Left ventricle myocardium inferior (tissue), 1 donor: ENCODE measurements around the gene GGA3. TPM values are rescaled to one million over a fixed set of nuclear protein-coding genes. Genes with fewer than 3 reads are reported as not detected.
A peak's percentile ranks its signal among the peaks of the same experiment; 100 is the strongest.
"Not testable (repeated sequence)": the region's sequence is repeated elsewhere in the genome, so short reads cannot be mapped to it uniquely, and the experiment has no call there.

ENCODE experiments used
- DNase-seq: peaks from one replicate; pipeline ENCODE4 v3.0.0-alpha.2; 2020
- H3K27ac ChIP-seq: fragments of 200-600 bp; replicated peaks from 2 replicates; pipeline ENCODE4 v1.8.0; 2021
- H3K27me3 ChIP-seq: fragments of 200-600 bp; 2 replicates; pipeline ENCODE4 v1.8.0; 2021; ENCODE audit warnings: low read depth
- H3K36me3 ChIP-seq: fragments of 200-600 bp; 2 replicates; pipeline ENCODE4 v1.8.0; 2021
- H3K4me1 ChIP-seq: fragments of 200-600 bp; 2 replicates; pipeline ENCODE4 v1.8.0; 2021
- H3K4me3 ChIP-seq: fragments of 200-600 bp; 2 replicates; pipeline ENCODE4 v1.8.0; 2021; ENCODE audit warnings: mild to moderate bottlenecking, moderate library complexity
- H3K9me3 ChIP-seq: fragments of 200-600 bp; replicated peaks from 2 replicates; pipeline ENCODE4 v1.8.0; 2021
- CTCF ChIP-seq: fragments of 200-600 bp; IDR thresholded peaks from 2 replicates; pipeline ENCODE4 v1.8.0; 2021; ENCODE audit warnings: antibody characterized with exemption, mild to moderate bottlenecking, borderline replicate concordance
- intact Hi-C: fragments of 100-400 bp; cut with micrococcal nuclease; formaldehyde crosslinking; loops from one replicate; pipeline ENCODE4 v1.11.0; 2022
- total RNA-seq: library from RNA; stranded (reverse); fragmentation: NEBNext Ultra II Directional; extraction: Animal tissue kit (Norgen Biotek cat#: 25700); gene quantifications from one replicate; pipeline ENCODE4 v1.2.1, GENCODE V29; 2021
- donor health status: DM: no; HTN: yes; CAD: no; lungs with severe emphysema.

The GGA3 gene
- total RNA-seq, 1 donor from 2014 or later = 18.8 TPM

- no peak for TF ChIP-seq CTCF
- Histone ChIP-seq H3K9me3 (no peaks in the 10 kb centered on the region), H3K4me3 (no peak overlapping the region), H3K36me3 (peaks cover 57% of the 10 kb centered on the region), H3K4me1 (peaks cover 33% of the 10 kb centered on the region), H3K27me3 (no peaks in the 10 kb centered on the region), H3K27ac (no peak overlapping the region)
- intact Hi-C loops = no loop called here
- DNase-seq = no peak
These were observed 52.3 kb downstream of the GGA3 start for GRCh38 chr17:75209061-75209460.

- H3K27me3 ChIP-seq = no peaks in the 10 kb centered on the region
- intact Hi-C loops = no loop called here
- H3K36me3 ChIP-seq = peaks cover 48% of the 10 kb centered on the region
- TF ChIP-seq CTCF = no peak
- H3K9me3 ChIP-seq = no peaks in the 10 kb centered on the region
- H3K27ac ChIP-seq = no peak overlapping the region
- H3K4me1 ChIP-seq = peaks cover 33% of the 10 kb centered on the region
- no peak for DNase-seq
- H3K4me3 ChIP-seq = no peak overlapping the region
These were observed 53.2 kb downstream of the GGA3 start for GRCh38 chr17:75208161-75208560.

GRCh38 chr17:75207760-75208159, 53.6 kb downstream of the GGA3 start:
- intact Hi-C loops = no loop called here
- Histone ChIP-seq H3K4me1 (peaks cover 33% of the 10 kb centered on the region), H3K27ac (no peak overlapping the region), H3K36me3 (peaks cover 44% of the 10 kb centered on the region), H3K27me3 (no peaks in the 10 kb centered on the region), H3K4me3 (no peak overlapping the region), H3K9me3 (no peaks in the 10 kb centered on the region)
- TF ChIP-seq CTCF = no peak
- DNase-seq = no peak

DNA sequence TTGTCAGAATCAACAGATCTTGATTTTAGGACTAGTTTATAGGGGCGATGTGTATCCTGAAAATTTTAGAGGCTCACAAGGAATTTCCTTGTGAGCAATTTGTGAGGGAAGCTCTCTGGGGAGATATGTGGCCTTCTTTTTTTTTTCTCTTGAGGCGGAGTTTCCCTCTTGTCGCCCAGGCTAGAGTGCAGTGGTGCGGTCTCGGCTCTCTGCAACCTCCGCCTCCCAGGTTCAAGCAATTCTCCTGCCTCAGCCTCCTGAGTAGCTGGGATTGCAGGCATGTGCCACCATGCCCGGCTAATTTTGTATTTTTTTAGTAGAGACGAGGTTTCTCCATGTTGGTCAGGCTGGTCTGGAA, 54.4 kb downstream of the GGA3 start:
- H3K36me3 ChIP-seq = peaks cover 36% of the 10 kb centered on the region
- intact Hi-C loops, H3K9me3 ChIP-seq, DNase-seq, H3K27ac ChIP-seq, H3K27me3 ChIP-seq: not testable (repeated sequence)
- H3K4me1 ChIP-seq = peaks cover 33% of the 10 kb centered on the region
- H3K4me3 ChIP-seq = peak overlapping the region; percentile 98

- Histone ChIP-seq H3K4me3 (peak overlapping the region; percentile 98), H3K27me3 (no peaks in the 10 kb centered on the region), H3K27ac (peak overlapping the region; percentile 98), H3K36me3 (peaks cover 24% of the 10 kb centered on the region), H3K9me3 (no peaks in the 10 kb centered on the region), H3K4me1 (peaks cover 37% of the 10 kb centered on the region)
- intact Hi-C loops = no loop called here
- DNase-seq = no peak
- TF ChIP-seq CTCF = peak; percentile 15
These were observed 55.6 kb downstream of the GGA3 start for GRCh38 chr17:75205793-75206163.

DNA sequence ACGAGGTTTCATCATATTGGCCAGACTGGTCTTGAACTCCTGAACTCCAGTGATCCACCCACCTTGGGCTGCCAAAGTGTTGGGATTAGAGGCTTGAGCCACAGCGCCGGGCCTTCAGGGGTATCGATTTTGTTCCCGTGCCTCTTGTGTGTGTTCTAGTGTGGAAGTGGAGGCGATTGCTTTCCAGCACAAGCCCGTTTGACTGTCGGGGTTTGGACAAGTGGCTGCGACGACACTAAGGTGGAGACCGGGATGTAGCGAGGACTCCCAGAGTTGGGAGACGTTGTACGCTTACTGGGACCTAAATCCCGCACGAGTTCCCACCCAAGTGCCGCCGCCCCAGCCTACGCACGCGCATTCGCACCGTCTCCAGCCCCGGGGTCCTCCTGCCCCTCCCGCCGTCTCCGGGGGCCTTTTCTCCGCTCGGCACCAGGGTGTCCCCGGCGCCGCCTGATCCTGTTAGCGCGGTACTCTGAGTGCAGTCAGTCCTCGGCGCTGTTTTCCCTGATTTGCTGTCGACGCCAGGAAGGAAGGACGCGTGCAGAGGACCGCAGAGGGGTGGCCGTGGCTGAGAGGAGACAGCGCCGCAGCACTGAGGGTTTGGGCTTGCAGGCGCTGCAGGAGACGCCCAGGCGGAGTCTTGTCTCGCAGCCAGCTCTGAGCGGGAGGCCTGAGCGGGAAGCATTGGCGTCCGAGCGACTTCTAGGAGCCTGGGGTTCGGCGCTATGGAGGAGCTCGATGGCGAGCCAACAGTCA, 56.2 kb downstream of the GGA3 start, which contains the start of gene NUP85:
TSS of gene NUP85 (plus strand) at position 643 of the 756 bp plus-strand sequence. CDS start at position 726, 83 bp downstream.
- intact Hi-C loops = no loop called here
- peak within 1 kb of the TSS; percentile 98 for H3K27ac ChIP-seq
- peaks cover 37% of the 10 kb centered on the region for H3K4me1 ChIP-seq
- no peak for TF ChIP-seq CTCF
- DNase-seq = peak; percentile 95
- H3K9me3 ChIP-seq = no peaks in the 10 kb centered on the region
- peak within 1 kb of the TSS; percentile 98 for H3K4me3 ChIP-seq
- H3K27me3 ChIP-seq = no peaks in the 10 kb centered on the region
- H3K36me3 ChIP-seq = peaks cover 18% of the 10 kb centered on the region
